CD4-positive, alpha-beta memory T cell (primary cell): ENCODE measurements around the gene TSGA10. TPM values are rescaled to one million over a fixed set of nuclear protein-coding genes. Genes with fewer than 3 reads are reported as not detected.

Source experiments
- CTCF ChIA-PET: fragments of 350-600 bp; sonication (Branson Sonifier 250); formaldehyde crosslinking; loops from one replicate; lab custom pipeline; 2021; ENCODE audit warnings: inconsistent platforms; ENCODE audit not compliant: partially characterized antibody; lab: Charles Lee
- POLR2A ChIA-PET: fragments of 350-600 bp; sonication (Branson Sonifier 250); formaldehyde crosslinking; loops from one replicate; lab custom pipeline; 2021; ENCODE audit not compliant: partially characterized antibody; lab: Charles Lee
- DNase-seq, 5 donors: peaks; one replicate each; pipeline versions ENCODE4 v3.0.0 to v3.0.0-alpha.2; 2020 to 2022; ENCODE audit warnings: mixed read lengths in 1 of 5
- H3K27ac ChIP-seq: one replicate; pipeline ENCODE4 v1.7.0; 2013; ENCODE audit warnings: low read depth, low read length
- H3K27me3 ChIP-seq: 2 replicates; pipeline ENCODE4 v1.7.0; 2013; ENCODE audit warnings: mild to moderate bottlenecking, low read length, moderate library complexity; ENCODE audit not compliant: insufficient read depth
- H3K36me3 ChIP-seq: 2 replicates; pipeline ENCODE4 v1.7.0; 2013; ENCODE audit warnings: mild to moderate bottlenecking, low read length, moderate library complexity; ENCODE audit not compliant: insufficient read depth
- H3K4me1 ChIP-seq: 2 replicates; pipeline ENCODE4 v1.7.0; 2013; ENCODE audit warnings: mild to moderate bottlenecking, low read length, moderate library complexity; ENCODE audit not compliant: insufficient read depth
- H3K4me3 ChIP-seq, 2 donors: one replicate each; pipeline ENCODE4 v1.7.0; 2013; ENCODE audit warnings: low read length in 2 of 2, mild to moderate bottlenecking in 1 of 2
- H3K9me3 ChIP-seq, 2 donors: one replicate each; pipeline ENCODE4 v1.7.0; 2013; ENCODE audit warnings: low read length in 2 of 2, control low read depth in 1 of 2; ENCODE audit not compliant: control insufficient read depth in 1 of 2
- H3K27ac Mint-ChIP-seq, 7 donors: one replicate each; pipeline ENCODE4 v1.8.0; 2020 to 2021; ENCODE audit warnings: mixed read lengths in 7 of 7, mild to moderate bottlenecking in 6 of 7, inconsistent platforms in 3 of 7, moderate library complexity in 3 of 7
- H3K27me3 Mint-ChIP-seq, 2 donors: one replicate each; pipeline ENCODE4 v1.8.0; 2020 to 2021; ENCODE audit warnings: mixed read lengths in 2 of 2
- H3K36me3 Mint-ChIP-seq, 2 donors: one replicate each; pipeline ENCODE4 v1.8.0; 2020 to 2021; ENCODE audit warnings: mixed read lengths in 2 of 2, inconsistent platforms in 1 of 2, mild to moderate bottlenecking in 1 of 2
- H3K4me1 Mint-ChIP-seq, 4 donors: one replicate each; pipeline ENCODE4 v1.8.0; 2020 to 2021; ENCODE audit warnings: mixed read lengths in 4 of 4, mild to moderate bottlenecking in 1 of 4
- H3K4me3 Mint-ChIP-seq, 8 donors: one replicate each; pipeline ENCODE4 v1.8.0; 2020 to 2021; ENCODE audit warnings: mixed read lengths in 8 of 8, mild to moderate bottlenecking in 7 of 8, moderate library complexity in 6 of 8, inconsistent platforms in 3 of 8
- H3K9me3 Mint-ChIP-seq, 8 donors: one replicate each; pipeline ENCODE4 v1.8.0; 2020 to 2021; ENCODE audit warnings: mixed read lengths in 8 of 8, mild to moderate bottlenecking in 5 of 8, inconsistent platforms in 3 of 8, moderate library complexity in 1 of 8
- intact Hi-C: fragments of 100-400 bp; cut with micrococcal nuclease; formaldehyde crosslinking; loops from one replicate; pipeline ENCODE4 v1.15.1; 2023
- polyA plus RNA-seq, 2 donors: library from polyadenylated mRNA; unstranded; fragments of 300-500 nt; fragmentation: Illumina TruSeq; gene quantifications; one replicate each; pipeline ENCODE4 v1.2.3, GENCODE V29; 2021
- total RNA-seq, 2 experiments: library from RNA; stranded (reverse); gene quantifications; one replicate each; pipeline ENCODE4 v1.2.3, GENCODE V29; 2021

TSGA10 gene
- total and polyA plus RNA-seq, 4 experiments from 2014 or later = 17.0 to 22.6 (median 19.0) TPM

DNA sequence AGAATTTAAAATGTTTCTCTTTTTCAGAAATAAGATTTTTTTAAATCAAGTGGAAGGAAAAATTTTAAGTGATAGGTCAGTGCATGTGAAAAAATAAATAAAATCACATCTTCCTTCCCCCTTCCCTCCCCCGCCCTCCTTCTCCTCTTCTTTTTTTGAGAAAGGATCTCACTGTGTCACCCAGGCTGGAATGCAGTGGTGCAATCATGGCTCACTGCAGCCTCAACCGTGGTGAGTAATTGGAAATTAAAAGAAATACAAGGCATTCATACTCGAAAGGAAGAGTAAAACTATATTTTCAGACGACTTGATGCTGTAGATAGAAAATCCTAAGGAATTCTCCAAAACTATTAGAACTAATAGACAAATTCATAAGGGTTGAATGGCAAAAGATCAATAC is 201.8 kb downstream of the TSGA10 start:
- POLR2A ChIA-PET = no interaction called here
- Mint-ChIP-seq H3K9me3 (no peaks in the 10 kb centered on the region), H3K4me1 (no peaks in the 10 kb centered on the region), H3K27ac (no peak overlapping the region), H3K36me3 (no peaks in the 10 kb centered on the region), H3K4me3 (no peak overlapping the region), H3K27me3 (peaks cover 14 to 23% of the 10 kb centered on the region in 2 donors)
- Histone ChIP-seq H3K27me3 (no peaks in the 10 kb centered on the region), H3K36me3 (no peaks in the 10 kb centered on the region), H3K4me1 (no peaks in the 10 kb centered on the region), H3K4me3 (no peak overlapping the region), H3K27ac (no peak overlapping the region), H3K9me3 (no peaks in the 10 kb centered on the region)
- no peak for DNase-seq
- CTCF ChIA-PET = no interaction called here
- intact Hi-C loops = no loop called here

DNA sequence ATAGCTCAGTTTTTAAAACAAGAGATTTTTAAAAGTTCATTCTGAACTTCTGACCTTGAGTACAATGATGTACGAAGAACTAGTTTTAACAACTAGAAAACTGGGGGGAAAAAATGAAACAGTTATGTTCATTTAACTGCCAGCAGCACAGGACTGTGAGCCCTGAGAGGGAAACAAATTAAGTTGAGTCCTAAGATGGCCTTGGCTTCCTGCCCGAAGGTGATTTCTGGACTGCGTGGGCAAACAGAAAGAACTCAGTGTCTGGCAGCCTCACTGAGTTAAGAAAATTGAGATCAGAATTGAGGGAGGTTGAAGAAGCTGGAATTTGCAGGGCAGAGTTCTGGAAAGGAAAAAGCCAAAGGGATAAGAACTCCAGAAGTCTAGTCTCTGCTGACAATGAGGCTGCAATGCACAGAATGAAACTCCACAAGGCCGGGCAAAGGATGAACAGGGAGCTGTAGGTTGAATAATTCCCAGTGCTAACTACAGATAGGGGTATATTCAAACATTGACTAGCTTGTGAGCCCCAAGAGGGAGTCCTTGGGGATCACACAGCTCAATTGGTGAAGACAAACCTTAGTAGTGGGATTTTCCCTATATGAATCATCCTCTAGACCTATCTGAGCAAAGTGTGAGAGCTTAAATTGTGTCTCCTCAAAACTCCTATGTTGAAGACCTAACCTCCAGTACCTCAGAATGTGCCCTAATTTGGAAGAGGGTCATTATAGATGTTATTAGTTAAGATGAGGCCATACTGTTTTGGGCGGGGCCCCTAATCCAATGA is 205.6 kb downstream of the TSGA10 start:
- ChIA-PET POLR2A (no interaction called here), CTCF (no interaction called here)
- no peaks in the 10 kb centered on the region for H3K9me3 ChIP-seq
- Mint-ChIP-seq H3K27ac (no peak overlapping the region), H3K36me3 (no peaks in the 10 kb centered on the region), H3K4me1 (no peaks in the 10 kb centered on the region), H3K27me3 (peaks cover 18 to 30% of the 10 kb centered on the region in 2 donors), H3K9me3 (no peaks in the 10 kb centered on the region), H3K4me3 (no peak overlapping the region)
- no peak for DNase-seq
- intact Hi-C loops = no loop called here
- H3K27ac ChIP-seq = no peak overlapping the region
- H3K27me3 ChIP-seq = no peaks in the 10 kb centered on the region
- H3K4me3 ChIP-seq = no peak overlapping the region
- no peaks in the 10 kb centered on the region for H3K36me3 ChIP-seq
- no peaks in the 10 kb centered on the region for H3K4me1 ChIP-seq

DNA sequence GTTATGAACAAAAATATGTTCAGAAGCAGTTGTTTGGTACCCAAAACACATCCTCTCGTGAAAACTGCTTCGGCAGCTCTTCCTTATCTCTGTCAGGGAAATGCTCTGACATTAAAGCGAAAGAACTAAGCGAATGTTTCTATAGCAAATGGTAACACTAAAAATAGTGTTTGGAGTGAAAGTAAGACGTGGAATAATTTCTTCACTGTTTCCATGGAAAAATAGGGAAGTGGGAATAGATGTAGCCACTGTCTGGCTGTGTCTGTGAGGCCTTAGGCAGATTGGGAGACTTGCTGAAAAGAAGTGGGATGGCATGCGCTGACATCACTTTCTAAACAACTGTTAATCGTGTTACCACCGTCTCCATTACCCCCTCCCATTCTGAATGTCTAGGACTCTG is 207.2 kb downstream of the TSGA10 start:
- H3K4me1 ChIP-seq = no peaks in the 10 kb centered on the region
- Mint-ChIP-seq H3K4me1 (no peaks in the 10 kb centered on the region), H3K27me3 (peaks cover 20 to 28% of the 10 kb centered on the region in 2 donors), H3K9me3 (no peaks in the 10 kb centered on the region), H3K27ac (no peak overlapping the region), H3K36me3 (no peaks in the 10 kb centered on the region), H3K4me3 (no peak overlapping the region)
- H3K4me3 ChIP-seq = no peak overlapping the region
- no peaks in the 10 kb centered on the region for H3K9me3 ChIP-seq
- ChIA-PET CTCF (no interaction called here), POLR2A (no interaction called here)
- no peaks in the 10 kb centered on the region for H3K27me3 ChIP-seq
- DNase-seq = no peak
- intact Hi-C loops = no loop called here
- H3K36me3 ChIP-seq = no peaks in the 10 kb centered on the region
- no peak overlapping the region for H3K27ac ChIP-seq

Other genes starting within 250 kb of the TSGA10 start
- 1 to 10 TPM; 1.1 to 1.2 TPM for gene CRACDL, start 218.7 kb downstream of the TSGA10 start, total RNA-seq
- 1 to 10 TPM in 1 of 2 donors, under 1 TPM in 1; 0.25 to 1.3 TPM for gene CRACDL, start 218.7 kb downstream of the TSGA10 start, polyA plus RNA-seq
- 1 to 10 TPM; 2.3 to 3.2 TPM for gene C2orf15, start 13.2 kb downstream of the TSGA10 start, total RNA-seq
- gene C2orf15, start 13.2 kb downstream of the TSGA10 start, polyA plus RNA-seq = 1 to 10 TPM; 4.7 to 4.9 TPM
- 10 to 100 TPM; 23.4 to 24.4 TPM for gene LIPT1, start within 50 bp of the TSGA10 start, total RNA-seq
- 10 to 100 TPM; 20.5 to 25.6 TPM for gene LIPT1, start within 50 bp of the TSGA10 start, polyA plus RNA-seq
- gene MITD1, start 26.1 kb upstream of the TSGA10 start, total RNA-seq = 10 to 100 TPM; 79.1 to 84.3 TPM
- gene MITD1, start 26.1 kb upstream of the TSGA10 start, polyA plus RNA-seq = 10 to 100 TPM; 54.7 to 73.9 TPM
- gene MRPL30, start 26.2 kb upstream of the TSGA10 start, total RNA-seq = 10 to 100 TPM; 20.2 to 22.7 TPM
- 10 to 100 TPM; 12.4 to 17.0 TPM for gene MRPL30, start 26.2 kb upstream of the TSGA10 start, polyA plus RNA-seq
- gene LYG2, start 100.7 kb upstream of the TSGA10 start, total RNA-seq = not detected
- gene LYG2, start 100.7 kb upstream of the TSGA10 start, polyA plus RNA-seq = not detected
- 1 to 10 TPM; 2.5 to 3.3 TPM for gene LYG1, start 146.3 kb upstream of the TSGA10 start, total RNA-seq
- under 1 TPM in 1 of 2 donors, not detected in 1; 0.52 TPM for gene LYG1, start 146.3 kb upstream of the TSGA10 start, polyA plus RNA-seq
- 10 to 100 TPM; 24.7 to 31.1 TPM for gene TXNDC9, start 181.4 kb upstream of the TSGA10 start, total RNA-seq
- 10 to 100 TPM; 56.3 to 63.0 TPM for gene TXNDC9, start 181.4 kb upstream of the TSGA10 start, polyA plus RNA-seq
- 10 to 100 TPM; 36.2 to 44.2 TPM for gene EIF5B, start 182.4 kb upstream of the TSGA10 start, total RNA-seq
- 10 to 100 TPM in 1 of 2 donors, 1 to 10 TPM in 1; 1.8 to 16.7 TPM for gene EIF5B, start 182.4 kb upstream of the TSGA10 start, polyA plus RNA-seq